Caco-2 (cell line): ENCODE data around the gene EXOC6B. TPM values are rescaled to one million over a fixed set of nuclear protein-coding genes. Genes with fewer than 3 reads are reported as not detected.

Experiments used
- BruUV-seq: library from RNA; stranded (reverse); fragments of 400-500 nt; replicated peaks from 2 replicates; lab custom pipeline; 2021; lab: Mats Ljungman, UMichigan
- CTCF ChIA-PET: fragments of 300-600 bp; sonication (Branson Sonifier 250); formaldehyde crosslinking; loops from one replicate; lab custom pipeline; 2022; ENCODE audit warnings: antibody characterized with exemption; lab: Charles Lee
- POLR2A ChIA-PET: fragments of 300-600 bp; sonication (Branson Sonifier 250); formaldehyde crosslinking; loops from one replicate; lab custom pipeline; 2022; ENCODE audit warnings: antibody characterized with exemption; lab: Charles Lee
- DNase-seq, 2 experiments: peaks; one replicate each; pipeline versions ENCODE4 v3.0.0 to v3.0.0-alpha.2; 2020 to 2022
- H3K27me3 ChIP-seq: replicated peaks from 2 replicates; pipeline ENCODE4 v1.6.0; 2011; ENCODE audit warnings: low read length; ENCODE audit not compliant: control insufficient read depth, insufficient read depth
- H3K36me3 ChIP-seq: 2 replicates; pipeline ENCODE4 v1.5.1; 2011; ENCODE audit warnings: low read length; ENCODE audit not compliant: control insufficient read depth, insufficient read depth
- H3K4me1 ChIP-seq: fragments of 250-450 bp; sonication (Bioruptor Pico); 2 replicates; pipeline ENCODE4 v1.5.1; 2020; ENCODE audit warnings: mild to moderate bottlenecking
- H3K4me3 ChIP-seq: 2 replicates; pipeline ENCODE4 v1.5.1; 2011; ENCODE audit warnings: low read depth, mild to moderate bottlenecking, control low read depth, low read length
- H3K9me3 ChIP-seq: fragments of 250-450 bp; sonication (Bioruptor Pico); 2 replicates; pipeline ENCODE4 v1.5.1; 2020; ENCODE audit warnings: mild to moderate bottlenecking, moderate library complexity
- H3K27ac Mint-ChIP-seq: one replicate; pipeline ENCODE4 v1.8.0; 2022; ENCODE audit warnings: mixed read lengths; ENCODE audit not compliant: unreplicated experiment
- H3K27me3 Mint-ChIP-seq: one replicate; pipeline ENCODE4 v1.8.0; 2022; ENCODE audit warnings: mixed read lengths; ENCODE audit not compliant: insufficient read depth, unreplicated experiment
- H3K36me3 Mint-ChIP-seq: one replicate; pipeline ENCODE4 v1.8.0; 2022; ENCODE audit warnings: mild to moderate bottlenecking, mixed read lengths; ENCODE audit not compliant: insufficient read depth, unreplicated experiment
- H3K4me1 Mint-ChIP-seq: one replicate; pipeline ENCODE4 v1.8.0; 2022; ENCODE audit warnings: low read depth, mixed read lengths; ENCODE audit not compliant: unreplicated experiment
- H3K4me3 Mint-ChIP-seq: one replicate; pipeline ENCODE4 v1.8.0; 2022; ENCODE audit warnings: mild to moderate bottlenecking, moderate library complexity, mixed read lengths; ENCODE audit not compliant: unreplicated experiment
- H3K9me3 Mint-ChIP-seq: one replicate; pipeline ENCODE4 v1.8.0; 2022; ENCODE audit warnings: mixed read lengths; ENCODE audit not compliant: unreplicated experiment
- CTCF ChIP-seq, 2 experiments: fragments of 200-600 bp in 1 of 2; IDR thresholded peaks; 1 replicate in 1 of 2; 2 replicates in 1 of 2; pipeline versions ENCODE4 v1.5.1 to v1.8.0; 2011 to 2022; ENCODE audit warnings: antibody characterized with exemption in 1 of 2, control low read depth in 1 of 2, inconsistent platforms in 1 of 2, low read depth in 1 of 2, low read length in 1 of 2, mild to moderate bottlenecking in 1 of 2, moderate library complexity in 1 of 2; ENCODE audit not compliant: insufficient read depth in 1 of 2, severe bottlenecking in 1 of 2, unreplicated experiment in 1 of 2
- intact Hi-C: fragments of 100-400 bp; cut with micrococcal nuclease; formaldehyde crosslinking; loops from one replicate; pipeline ENCODE4 v1.10.0; 2022; ENCODE audit not compliant: unreplicated experiment
- total RNA-seq: library from RNA; stranded (reverse); gene quantifications from 2 replicates; pipeline ENCODE4 v1.2.3, GENCODE V29; 2022

The EXOC6B gene
- total RNA-seq, 1 experiment from 2014 or later: 36.1 TPM

GRCh38 chr2:72828840-72829507 is 3.1 kb upstream of the EXOC6B start:
- H3K9me3 Mint-ChIP-seq: no peaks in the 10 kb centered on the region
- Histone ChIP-seq H3K9me3 (no peaks in the 10 kb centered on the region), H3K4me3 (no peak overlapping the region), H3K36me3 (no peaks in the 10 kb centered on the region), H3K4me1 (peaks cover 54% of the 10 kb centered on the region), H3K27me3 (no peaks in the 10 kb centered on the region)
- no peaks in the 10 kb centered on the region for H3K27me3 Mint-ChIP-seq
- CTCF ChIA-PET: no interaction called here
- peaks cover 51% of the 10 kb centered on the region for H3K4me1 Mint-ChIP-seq
- intact Hi-C loops: loop anchor here (1.0 to 2.0 kb wide), 2 partner anchors 22 to 30 kb away; no protein-coding TSS in a partner anchor
- H3K27ac Mint-ChIP-seq: peak overlapping the region; percentile 44
- no peak for TF ChIP-seq CTCF (IDR thresholded peaks at IDR 0.05; ENCODE audit: insufficient read depth in 1 of 2, low read depth in 1 of 2, low read length in 1 of 2, severe bottlenecking in 1 of 2, unreplicated experiment in 1 of 2)
- H3K4me3 Mint-ChIP-seq: no peak overlapping the region
- no peak for DNase-seq
- H3K36me3 Mint-ChIP-seq: peaks cover 24% of the 10 kb centered on the region
- POLR2A ChIA-PET: no interaction called here
- no TSS peak for BruUV-seq

- Mint-ChIP-seq H3K27ac (peak overlapping the region; percentile 6), H3K27me3 (no peaks in the 10 kb centered on the region), H3K4me3 (peak overlapping the region; percentile 2), H3K4me1 (peaks cover 49% of the 10 kb centered on the region), H3K9me3 (no peaks in the 10 kb centered on the region), H3K36me3 (peaks cover 24% of the 10 kb centered on the region)
- CTCF ChIA-PET: no interaction called here
- H3K36me3 ChIP-seq: no peaks in the 10 kb centered on the region
- H3K4me3 ChIP-seq: no peak overlapping the region
- no peaks in the 10 kb centered on the region for H3K9me3 ChIP-seq
- H3K4me1 ChIP-seq: peaks cover 54% of the 10 kb centered on the region
- no TSS peak for BruUV-seq
- no peak for TF ChIP-seq CTCF (IDR thresholded peaks at IDR 0.05; ENCODE audit: insufficient read depth in 1 of 2, low read depth in 1 of 2, low read length in 1 of 2, severe bottlenecking in 1 of 2, unreplicated experiment in 1 of 2)
- intact Hi-C loops: loop anchor here (1.0 to 2.0 kb wide), 2 partner anchors 23 to 31 kb away; no protein-coding TSS in a partner anchor
- POLR2A ChIA-PET: no interaction called here
- no peaks in the 10 kb centered on the region for H3K27me3 ChIP-seq
- DNase-seq: peak in 1 of 2 experiments; percentile 62
Measured at GRCh38 chr2:72827966-72828646, 2.3 kb upstream of the EXOC6B start.

GRCh38 chr2:72827487-72827886 is 1.7 kb upstream of the EXOC6B start:
- BruUV-seq: no TSS peak
- Histone ChIP-seq H3K4me3 (no peak overlapping the region), H3K4me1 (peaks cover 54% of the 10 kb centered on the region), H3K9me3 (no peaks in the 10 kb centered on the region), H3K27me3 (no peaks in the 10 kb centered on the region), H3K36me3 (no peaks in the 10 kb centered on the region)
- Mint-ChIP-seq H3K9me3 (no peaks in the 10 kb centered on the region), H3K27ac (peak overlapping the region; percentile 6), H3K36me3 (peaks cover 24% of the 10 kb centered on the region), H3K4me3 (peak overlapping the region; percentile 2), H3K27me3 (no peaks in the 10 kb centered on the region), H3K4me1 (peaks cover 53% of the 10 kb centered on the region)
- no peak for TF ChIP-seq CTCF (IDR thresholded peaks at IDR 0.05; ENCODE audit: insufficient read depth in 1 of 2, low read depth in 1 of 2, low read length in 1 of 2, severe bottlenecking in 1 of 2, unreplicated experiment in 1 of 2)
- intact Hi-C loops: no loop called here
- ChIA-PET CTCF (no interaction called here), POLR2A (no interaction called here)
- no peak for DNase-seq
